HepG2 (cell line): Measurements from ENCODE around the gene TSHZ2. TPM values are rescaled to one million over a fixed set of nuclear protein-coding genes. Genes with fewer than 3 reads are reported as not detected.
A peak's percentile ranks its signal among the peaks of the same experiment; 100 is the strongest.

Experiments
- CBX1 ChIP-seq: IDR thresholded peaks from one replicate; pipeline ENCODE4 v1.6.1; 2016; ENCODE audit warnings: antibody characterized with exemption, low read depth
- CHD4 ChIP-seq: fragments of 200-600 bp; sonication (generic); IDR thresholded peaks from 2 replicates; pipeline ENCODE4 v1.7.0; 2017; ENCODE audit warnings: mild to moderate bottlenecking, low read length, borderline replicate concordance
- EEA1 ChIP-seq: sonication (generic); formaldehyde crosslinking; IDR thresholded peaks from 2 replicates; pipeline ENCODE4 v1.5.1; 2020; ENCODE audit warnings: mild to moderate bottlenecking, missing genetic modification reagents, borderline replicate concordance
- EZH2 ChIP-seq: conservative IDR thresholded peaks from 2 replicates; pipeline ENCODE4 v1.6.1; 2012; ENCODE audit warnings: mild to moderate bottlenecking, low read depth, low read length, moderate library complexity
- GABPB1 ChIP-seq: IDR thresholded peaks from 2 replicates; pipeline ENCODE4 v1.6.1; 2016; ENCODE audit warnings: mild to moderate bottlenecking, missing genetic modification reagents, moderate library complexity, missing compliant biosample characterization
- HDAC1 ChIP-seq: sonication (generic); formaldehyde crosslinking; IDR thresholded peaks from 2 replicates; pipeline ENCODE4 v1.5.1; 2020; ENCODE audit warnings: mild to moderate bottlenecking, missing genetic modification reagents
- HES4 ChIP-seq: sonication (generic); formaldehyde crosslinking; IDR thresholded peaks from 2 replicates; pipeline ENCODE4 v1.9.0; 2021; ENCODE audit warnings: mild to moderate bottlenecking, missing genetic modification reagents, borderline replicate concordance
- ISX ChIP-seq: sonication (generic); formaldehyde crosslinking; conservative IDR thresholded peaks from 2 replicates; pipeline ENCODE4 v1.5.0; 2020; ENCODE audit warnings: missing genetic modification reagents
- KLF15 ChIP-seq: sonication (generic); formaldehyde crosslinking; IDR thresholded peaks from 2 replicates; pipeline ENCODE4 v1.8.1; 2023; ENCODE audit warnings: borderline replicate concordance, mild to moderate bottlenecking, inconsistent platforms, missing genetic modification reagents, mixed read lengths
- NFATC3 ChIP-seq: sonication (generic); formaldehyde crosslinking; IDR thresholded peaks from 2 replicates; pipeline ENCODE4 v1.5.1; 2020; ENCODE audit warnings: mild to moderate bottlenecking, missing genetic modification reagents
- NFIB ChIP-seq: sonication (generic); formaldehyde crosslinking; IDR thresholded peaks from 2 replicates; pipeline ENCODE4 v1.9.0; 2021; ENCODE audit warnings: missing genetic modification reagents, mild to moderate bottlenecking, borderline replicate concordance
- POLR2AphosphoS5 ChIP-seq: IDR thresholded peaks from 2 replicates; pipeline ENCODE4 v1.6.1; 2012; ENCODE audit warnings: low read depth, low read length
- STAG1 ChIP-seq: sonication (generic); formaldehyde crosslinking; IDR thresholded peaks from 2 replicates; pipeline ENCODE4 v1.4.0; 2020; ENCODE audit warnings: missing genetic modification reagents
- SYNCRIP ChIP-seq: fragments of 200-400 bp; formaldehyde crosslinking; IDR thresholded peaks from 2 replicates; pipeline ENCODE4 v1.6.1; 2018; ENCODE audit warnings: mild to moderate bottlenecking, low read depth, low read length; ENCODE audit not compliant: insufficient read depth
- ZNF256 ChIP-seq: sonication (generic); formaldehyde crosslinking; conservative IDR thresholded peaks from 2 replicates; pipeline ENCODE4 v1.4.0; 2020; ENCODE audit warnings: missing genetic modification reagents
- ZNF383 ChIP-seq: sonication (generic); formaldehyde crosslinking; IDR thresholded peaks from 2 replicates; pipeline ENCODE4 v1.4.0; 2020; ENCODE audit warnings: missing genetic modification reagents, mild to moderate bottlenecking, borderline replicate concordance
- ZNF564 ChIP-seq: sonication (generic); formaldehyde crosslinking; IDR thresholded peaks from 2 replicates; pipeline ENCODE4 v1.8.1; 2023; ENCODE audit warnings: mild to moderate bottlenecking, missing genetic modification reagents
- ZNF777 ChIP-seq: sonication (generic); formaldehyde crosslinking; IDR thresholded peaks from 2 replicates; pipeline ENCODE4 v1.4.0; 2020; ENCODE audit warnings: missing genetic modification reagents
- ZSCAN21 ChIP-seq: sonication (generic); formaldehyde crosslinking; IDR thresholded peaks from 2 replicates; pipeline ENCODE4 v1.8.0; 2022; ENCODE audit warnings: mild to moderate bottlenecking, missing genetic modification reagents, moderate library complexity, borderline replicate concordance
- polyA plus RNA-seq, 8 experiments: library from polyadenylated mRNA; depleted of rRNA in 3 of 8; stranded (reverse) in 7 of 8; unstranded in 1 of 8; fragments of >200 nt; fragmentation: Illumina TruSeq in 4 of 8; extraction: Trizol in 4 of 8; gene quantifications; 2 replicates each; pipeline versions ENCODE4 v1.2.1 to v1.2.3, GENCODE V29; 2011 to 2016; ENCODE audit warnings: low read depth in 4 of 8, missing spikeins in 1 of 8, mixed read lengths in 1 of 8; ENCODE audit not compliant: insufficient read depth in 1 of 8
- total RNA-seq, 5 experiments: library from RNA; depleted of rRNA; stranded (reverse); fragments of >200 nt; fragmentation: Illumina TruSeq; extraction: Trizol; gene quantifications; 2 replicates each; pipeline ENCODE4 v1.2.3, GENCODE V29; 2016; ENCODE audit warnings: low read depth in 1 of 5
- TF ChIP-seq, protein P1 (sequence below), 2 experiments: fragments of 450-650 bp in 1 of 2; sonication (generic) in 1 of 2; formaldehyde crosslinking in 1 of 2; IDR thresholded peaks; 2 replicates each; pipeline versions ENCODE4 v1.6.1 to v1.8.0; 2016 to 2022; ENCODE audit warnings: antibody characterized with exemption in 1 of 2, mild to moderate bottlenecking in 1 of 2, missing genetic modification reagents in 1 of 2

TSHZ2 gene
- total and polyA plus RNA-seq, 2 of the 13 experiments (the other 11 are each of a cell fraction or from before 2014, with no cell fraction given) = 0.01 TPM; not detected in 1

DNA sequence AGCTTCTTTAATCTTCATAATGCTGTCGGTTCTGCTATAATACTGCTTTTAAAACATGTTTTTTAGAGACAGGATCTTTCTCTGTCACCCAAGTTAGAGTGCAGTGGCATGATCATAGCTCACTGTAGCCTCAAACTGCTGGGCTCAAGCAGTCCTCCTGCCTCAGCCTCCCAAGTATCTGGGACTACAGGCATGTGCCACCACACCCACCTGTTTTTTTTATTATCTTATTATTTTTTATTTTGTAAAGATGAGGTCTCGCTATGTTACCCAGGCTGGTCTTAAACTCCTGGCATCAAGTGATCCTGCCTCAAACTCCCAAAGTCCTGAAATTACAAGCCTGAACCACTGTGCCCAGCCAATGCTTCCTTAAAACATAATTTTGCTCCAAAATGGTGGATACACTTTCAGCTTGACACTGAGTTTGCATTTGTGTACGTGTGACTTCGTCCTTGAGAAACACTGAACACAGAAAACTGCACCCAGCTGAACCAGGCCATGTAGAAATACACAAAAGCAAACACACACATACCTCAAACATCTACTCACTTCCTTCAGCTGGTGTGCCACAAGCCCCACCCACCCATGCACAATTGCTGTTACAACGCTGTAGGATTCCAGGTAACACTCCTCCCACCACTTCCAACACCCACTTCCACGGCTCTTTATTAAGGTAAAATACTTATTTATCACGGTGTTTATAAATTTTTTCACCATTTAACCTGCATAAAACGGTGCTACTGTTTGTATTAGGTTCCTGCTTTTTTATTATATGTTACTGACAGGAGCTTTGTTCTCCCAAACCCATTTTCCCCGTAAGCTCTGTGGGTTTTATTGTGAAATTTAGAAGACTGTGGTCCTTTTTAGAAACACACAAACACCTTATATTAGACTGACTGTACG lies 109.1 kb downstream of the TSHZ2 start (continued):
- TF ChIP-seq EZH2 = no peak
- TF ChIP-seq ZNF256 (CRISPR knock-in tag) = no peak; the same call in 1 of the 2 replicates
- peak; percentile 63; the same call in 1 of the 2 replicates for TF ChIP-seq ZSCAN21 (CRISPR knock-in tag)
- TF ChIP-seq CBX1 = peak; percentile 76
- TF ChIP-seq STAG1 (CRISPR knock-in tag) = no peak; the same call in 1 of the 2 replicates
- no peak for TF ChIP-seq SYNCRIP
- TF ChIP-seq NFATC3 (CRISPR knock-in tag) = 0 out of 2 replicates have a peak, but pooled peaks have one; percentile 25
- TF ChIP-seq GABPB1 (CRISPR knock-in tag) = peak; percentile 84
- TF ChIP-seq KLF15 (CRISPR knock-in tag) = no peak
- TF ChIP-seq ZNF383 (CRISPR knock-in tag) = no peak
- no peak; the same call in 1 of the 2 replicates for TF ChIP-seq ZNF777 (CRISPR knock-in tag)
- TF ChIP-seq HDAC1 = peak; percentile 63
- 0 out of 2 replicates have a peak, but pooled peaks have one; percentile 56 for TF ChIP-seq ZNF564 (CRISPR knock-in tag)
- no peak for TF ChIP-seq NFIB (CRISPR knock-in tag)
- TF ChIP-seq EEA1 (CRISPR knock-in tag) = no peak
- peak; percentile 98; the same call in 1 of the 2 replicates for TF ChIP-seq CHD4
- TF ChIP-seq ISX (CRISPR knock-in tag) = no peak
- TF ChIP-seq, protein P1, sequence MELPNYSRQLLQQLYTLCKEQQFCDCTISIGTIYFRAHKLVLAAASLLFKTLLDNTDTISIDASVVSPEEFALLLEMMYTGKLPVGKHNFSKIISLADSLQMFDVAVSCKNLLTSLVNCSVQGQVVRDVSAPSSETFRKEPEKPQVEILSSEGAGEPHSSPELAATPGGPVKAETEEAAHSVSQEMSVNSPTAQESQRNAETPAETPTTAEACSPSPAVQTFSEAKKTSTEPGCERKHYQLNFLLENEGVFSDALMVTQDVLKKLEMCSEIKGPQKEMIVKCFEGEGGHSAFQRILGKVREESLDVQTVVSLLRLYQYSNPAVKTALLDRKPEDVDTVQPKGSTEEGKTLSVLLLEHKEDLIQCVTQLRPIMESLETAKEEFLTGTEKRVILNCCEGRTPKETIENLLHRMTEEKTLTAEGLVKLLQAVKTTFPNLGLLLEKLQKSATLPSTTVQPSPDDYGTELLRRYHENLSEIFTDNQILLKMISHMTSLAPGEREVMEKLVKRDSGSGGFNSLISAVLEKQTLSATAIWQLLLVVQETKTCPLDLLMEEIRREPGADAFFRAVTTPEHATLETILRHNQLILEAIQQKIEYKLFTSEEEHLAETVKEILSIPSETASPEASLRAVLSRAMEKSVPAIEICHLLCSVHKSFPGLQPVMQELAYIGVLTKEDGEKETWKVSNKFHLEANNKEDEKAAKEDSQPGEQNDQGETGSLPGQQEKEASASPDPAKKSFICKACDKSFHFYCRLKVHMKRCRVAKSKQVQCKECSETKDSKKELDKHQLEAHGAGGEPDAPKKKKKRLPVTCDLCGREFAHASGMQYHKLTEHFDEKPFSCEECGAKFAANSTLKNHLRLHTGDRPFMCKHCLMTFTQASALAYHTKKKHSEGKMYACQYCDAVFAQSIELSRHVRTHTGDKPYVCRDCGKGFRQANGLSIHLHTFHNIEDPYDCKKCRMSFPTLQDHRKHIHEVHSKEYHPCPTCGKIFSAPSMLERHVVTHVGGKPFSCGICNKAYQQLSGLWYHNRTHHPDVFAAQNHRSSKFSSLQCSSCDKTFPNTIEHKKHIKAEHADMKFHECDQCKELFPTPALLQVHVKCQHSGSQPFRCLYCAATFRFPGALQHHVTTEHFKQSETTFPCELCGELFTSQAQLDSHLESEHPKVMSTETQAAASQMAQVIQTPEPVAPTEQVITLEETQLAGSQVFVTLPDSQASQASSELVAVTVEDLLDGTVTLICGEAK (IDR thresholded peaks at IDR 0.05) = no peak
- TF ChIP-seq, protein P1 (CRISPR knock-in tag; IDR thresholded peaks at IDR 0.05) = peak; percentile 86; the same call in 1 of the 2 replicates
- no peak for TF ChIP-seq HES4 (CRISPR knock-in tag)
- peak; percentile 38; the same call in 1 of the 2 replicates for TF ChIP-seq POLR2AphosphoS5
